Panc1 (cell line): Measurements from ENCODE around the gene TBX2. TPM values are rescaled to one million over a fixed set of nuclear protein-coding genes. Genes with fewer than 3 reads are reported as not detected.

ENCODE experiments used
- ATAC-seq: fragments of 200-7000 bp; cut with Tn5 transposase; 2 replicates; pipeline ENCODE4 v1.9.1; 2020; ENCODE audit warnings: mild to moderate bottlenecking, moderate library complexity
- BruUV-seq: library from RNA; stranded (reverse); fragments of 400-500 nt; replicated peaks from 2 replicates; lab custom pipeline; 2021; lab: Mats Ljungman, UMichigan
- CTCF ChIA-PET: fragments of 300-600 bp; sonication (Branson Sonifier 250); formaldehyde crosslinking; loops from one replicate; lab custom pipeline; 2022; ENCODE audit warnings: antibody characterized with exemption; lab: Charles Lee
- POLR2A ChIA-PET: fragments of 300-600 bp; sonication (Branson Sonifier 250); formaldehyde crosslinking; loops from one replicate; lab custom pipeline; 2022; ENCODE audit warnings: antibody characterized with exemption; lab: Charles Lee
- DNase-seq: peaks from one replicate; pipeline ENCODE4 v3.0.0-alpha.2; 2010; ENCODE audit warnings: low read depth, low spot score
- H3K27ac ChIP-seq: 2 replicates; pipeline ENCODE4 v1.5.1; 2011; ENCODE audit warnings: mild to moderate bottlenecking, low read length, inconsistent platforms
- H3K27me3 ChIP-seq: fragments of 200-500 bp; sonication (Bioruptor generic); 2 replicates; pipeline ENCODE4 v1.6.0; 2014; ENCODE audit warnings: low read length, inconsistent platforms; ENCODE audit not compliant: control insufficient read depth, insufficient read depth
- H3K36me3 ChIP-seq: fragments of 200-500 bp; sonication (Bioruptor generic); 2 replicates; pipeline ENCODE4 v1.5.1; 2014; ENCODE audit warnings: inconsistent platforms, mild to moderate bottlenecking, low read length, moderate library complexity; ENCODE audit not compliant: control insufficient read depth, insufficient read depth
- H3K4me1 ChIP-seq: 2 replicates; pipeline ENCODE4 v1.5.1; 2011; ENCODE audit warnings: inconsistent platforms, mild to moderate bottlenecking, low read length, moderate library complexity; ENCODE audit not compliant: control insufficient read depth, insufficient read depth
- H3K4me3 ChIP-seq, 2 experiments: 2 replicates each; pipeline ENCODE4 v1.5.1; 2011 to 2012; ENCODE audit warnings: low read depth in 2 of 2, low read length in 2 of 2, mild to moderate bottlenecking in 2 of 2, inconsistent platforms in 1 of 2, moderate library complexity in 1 of 2
- H3K9me3 ChIP-seq: fragments of 200-500 bp; sonication (Bioruptor generic); 2 replicates; pipeline ENCODE4 v1.5.1; 2014; ENCODE audit warnings: low read depth, mild to moderate bottlenecking, inconsistent platforms, low read length, moderate library complexity; ENCODE audit not compliant: control insufficient read depth, insufficient read depth
- CTCF ChIP-seq: fragments of 450-650 bp; IDR thresholded peaks from 2 replicates; pipeline ENCODE4 v1.5.1; 2017; ENCODE audit warnings: mild to moderate bottlenecking
- POLR2AphosphoS5 ChIP-seq: IDR thresholded peaks from 2 replicates; pipeline ENCODE4 v1.6.1; 2012; ENCODE audit warnings: mild to moderate bottlenecking, low read depth, low read length, moderate library complexity
- SIN3A ChIP-seq: IDR thresholded peaks from 2 replicates; pipeline ENCODE4 v1.6.1; 2012; ENCODE audit warnings: low read depth, mild to moderate bottlenecking, low read length, moderate library complexity, borderline replicate concordance; ENCODE audit not compliant: insufficient read depth
- TCF7L2 ChIP-seq: IDR thresholded peaks from 2 replicates; pipeline ENCODE4 v1.6.1; 2011; ENCODE audit warnings: mild to moderate bottlenecking, low read depth, low read length, inconsistent platforms
- in situ Hi-C: cut with HindIII; loops from 2 replicates; pipeline ENCODE4 v1.10.0; 2016; ENCODE audit warnings: low sequenced_read_pairs, low pct_unique_long_range_greater_than_20kb
- intact Hi-C: fragments of 100-400 bp; cut with micrococcal nuclease; formaldehyde crosslinking; loops from one replicate; pipeline ENCODE4 v1.10.0; 2022; ENCODE audit not compliant: unreplicated experiment
- total RNA-seq: library from RNA; stranded (reverse); gene quantifications from one replicate; pipeline ENCODE4 v1.2.1, GENCODE V29; 2021; ENCODE audit not compliant: unreplicated experiment
- TF ChIP-seq, protein P1 (sequence below), 2 experiments: IDR thresholded peaks; 2 replicates each; pipeline ENCODE4 v1.6.1; 2011 to 2012; ENCODE audit warnings: low read depth in 2 of 2, control low read depth in 1 of 2, low read length in 1 of 2, mild to moderate bottlenecking in 1 of 2, moderate library complexity in 1 of 2; ENCODE audit not compliant: insufficient read depth in 1 of 2

TBX2 gene
- total RNA-seq, 1 experiment from 2014 or later = 35.6 TPM

DNA sequence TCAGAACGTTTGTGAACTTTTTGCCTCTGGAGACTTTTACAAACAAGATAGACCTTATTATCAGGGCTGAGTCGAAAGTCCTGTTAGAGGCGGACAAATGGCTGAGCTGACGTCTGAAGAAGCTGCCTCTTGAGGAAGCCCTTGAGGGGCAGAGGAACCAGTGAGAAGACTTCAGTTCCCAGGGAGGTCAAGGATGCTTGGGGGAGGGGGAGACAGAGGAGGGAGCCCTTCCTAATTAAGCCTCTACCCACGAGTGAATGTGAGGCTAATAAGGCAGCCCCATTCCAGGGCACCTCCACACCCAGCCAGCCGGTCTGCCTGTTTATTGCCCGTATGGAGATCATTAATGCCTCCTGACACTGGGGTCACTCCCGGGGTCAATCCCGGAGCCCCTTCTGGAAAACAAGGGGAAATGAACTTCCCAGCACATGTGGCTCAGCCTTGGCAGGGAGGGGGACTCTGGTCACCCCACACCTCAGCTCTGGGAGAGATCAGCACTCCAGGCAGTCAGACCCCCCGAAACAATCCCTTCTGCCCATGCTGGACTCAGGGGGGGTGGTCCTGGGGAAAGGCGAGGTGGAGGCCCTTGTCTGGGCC is 43.3 kb downstream of the TBX2 start:
- H3K4me1 ChIP-seq = no peaks in the 10 kb centered on the region
- TF ChIP-seq SIN3A (no peak), CTCF (no peak), TCF7L2 (no peak), POLR2AphosphoS5 (no peak)
- TF ChIP-seq, protein P1, sequence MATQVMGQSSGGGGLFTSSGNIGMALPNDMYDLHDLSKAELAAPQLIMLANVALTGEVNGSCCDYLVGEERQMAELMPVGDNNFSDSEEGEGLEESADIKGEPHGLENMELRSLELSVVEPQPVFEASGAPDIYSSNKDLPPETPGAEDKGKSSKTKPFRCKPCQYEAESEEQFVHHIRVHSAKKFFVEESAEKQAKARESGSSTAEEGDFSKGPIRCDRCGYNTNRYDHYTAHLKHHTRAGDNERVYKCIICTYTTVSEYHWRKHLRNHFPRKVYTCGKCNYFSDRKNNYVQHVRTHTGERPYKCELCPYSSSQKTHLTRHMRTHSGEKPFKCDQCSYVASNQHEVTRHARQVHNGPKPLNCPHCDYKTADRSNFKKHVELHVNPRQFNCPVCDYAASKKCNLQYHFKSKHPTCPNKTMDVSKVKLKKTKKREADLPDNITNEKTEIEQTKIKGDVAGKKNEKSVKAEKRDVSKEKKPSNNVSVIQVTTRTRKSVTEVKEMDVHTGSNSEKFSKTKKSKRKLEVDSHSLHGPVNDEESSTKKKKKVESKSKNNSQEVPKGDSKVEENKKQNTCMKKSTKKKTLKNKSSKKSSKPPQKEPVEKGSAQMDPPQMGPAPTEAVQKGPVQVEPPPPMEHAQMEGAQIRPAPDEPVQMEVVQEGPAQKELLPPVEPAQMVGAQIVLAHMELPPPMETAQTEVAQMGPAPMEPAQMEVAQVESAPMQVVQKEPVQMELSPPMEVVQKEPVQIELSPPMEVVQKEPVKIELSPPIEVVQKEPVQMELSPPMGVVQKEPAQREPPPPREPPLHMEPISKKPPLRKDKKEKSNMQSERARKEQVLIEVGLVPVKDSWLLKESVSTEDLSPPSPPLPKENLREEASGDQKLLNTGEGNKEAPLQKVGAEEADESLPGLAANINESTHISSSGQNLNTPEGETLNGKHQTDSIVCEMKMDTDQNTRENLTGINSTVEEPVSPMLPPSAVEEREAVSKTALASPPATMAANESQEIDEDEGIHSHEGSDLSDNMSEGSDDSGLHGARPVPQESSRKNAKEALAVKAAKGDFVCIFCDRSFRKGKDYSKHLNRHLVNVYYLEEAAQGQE (IDR thresholded peaks at IDR 0.05; ENCODE audit: insufficient read depth in 1 of 2, low read depth in 2 of 2, low read length in 1 of 2) = no peak
- no peaks in the 10 kb centered on the region for H3K9me3 ChIP-seq
- no peak overlapping the region for H3K4me3 ChIP-seq
- ChIA-PET CTCF (interaction anchor here (0.7 kb wide), 1 partner anchor 141 kb away, joined by 4 read pairs; no protein-coding TSS in a partner anchor), POLR2A (interaction anchor here (0.7 kb wide), 1 partner anchor 372 kb away, joined by 6 read pairs; no protein-coding TSS in a partner anchor)
- intact Hi-C loops (no loop called here), in situ Hi-C loops (no loop called here)
- H3K27ac ChIP-seq = no peak overlapping the region
- no peaks in the 10 kb centered on the region for H3K27me3 ChIP-seq
- ATAC-seq (no peak), DNase-seq (no peak)
- no peaks in the 10 kb centered on the region for H3K36me3 ChIP-seq
- BruUV-seq = no TSS peak

- H3K9me3 ChIP-seq = no peaks in the 10 kb centered on the region
- no peak for TF ChIP-seq TCF7L2
- no peak for TF ChIP-seq SIN3A
- no peak for TF ChIP-seq CTCF
- no peak for TF ChIP-seq POLR2AphosphoS5
- TF ChIP-seq, protein P1 (IDR thresholded peaks at IDR 0.05; ENCODE audit: insufficient read depth in 1 of 2, low read depth in 2 of 2, low read length in 1 of 2) = no peak
- no peak overlapping the region for H3K4me3 ChIP-seq
- BruUV-seq = no TSS peak
- ATAC-seq = no peak
- ChIA-PET CTCF (interaction anchor here (0.6 to 0.7 kb wide), 2 partner anchors 27 to 140 kb away, joined by 4 read pairs; no protein-coding TSS in a partner anchor), POLR2A (interaction anchor here (0.7 kb wide), 1 partner anchor 371 kb away, joined by 6 read pairs; no protein-coding TSS in a partner anchor)
- no peak for DNase-seq
- H3K27me3 ChIP-seq = no peaks in the 10 kb centered on the region
- H3K27ac ChIP-seq = no peak overlapping the region
- no peaks in the 10 kb centered on the region for H3K4me1 ChIP-seq
- in situ Hi-C loops (no loop called here), intact Hi-C loops (no loop called here)
- no peaks in the 10 kb centered on the region for H3K36me3 ChIP-seq
Observed at GRCh38 chr17:61443475-61443882, 43.8 kb downstream of the TBX2 start.
